Retina (tissue), 1 donor: ENCODE measurements around the gene AGPAT1.
"Not testable (repeated sequence)": the region's sequence is repeated elsewhere in the genome, so short reads cannot be mapped to it uniquely, and the experiment has no call there.

Source experiments
- DNase-seq: peaks from one replicate; pipeline ENCODE4 v3.0.0-alpha.2; 2016

The AGPAT1 gene

DNA sequence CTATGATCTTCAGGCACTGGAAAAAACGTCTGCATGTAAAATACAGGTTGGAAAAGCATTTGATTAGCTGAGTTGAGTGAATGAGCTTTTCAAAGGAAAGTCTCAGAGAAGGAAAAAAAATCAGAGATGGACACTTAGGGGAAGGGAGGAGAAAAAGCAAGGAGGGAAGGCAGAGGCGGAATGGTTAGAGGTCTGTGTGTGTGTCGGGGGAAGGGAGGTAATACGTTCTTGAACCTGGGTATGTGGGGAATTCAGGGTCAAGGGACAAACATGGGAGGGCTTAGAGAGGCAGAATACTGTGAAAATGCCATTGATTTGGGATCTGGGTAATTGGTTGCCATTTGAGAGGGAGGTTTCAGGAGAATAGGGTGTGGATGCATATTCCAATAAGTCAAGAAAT, 29.2 kb downstream of the AGPAT1 start:
- DNase-seq: no peak

DNA sequence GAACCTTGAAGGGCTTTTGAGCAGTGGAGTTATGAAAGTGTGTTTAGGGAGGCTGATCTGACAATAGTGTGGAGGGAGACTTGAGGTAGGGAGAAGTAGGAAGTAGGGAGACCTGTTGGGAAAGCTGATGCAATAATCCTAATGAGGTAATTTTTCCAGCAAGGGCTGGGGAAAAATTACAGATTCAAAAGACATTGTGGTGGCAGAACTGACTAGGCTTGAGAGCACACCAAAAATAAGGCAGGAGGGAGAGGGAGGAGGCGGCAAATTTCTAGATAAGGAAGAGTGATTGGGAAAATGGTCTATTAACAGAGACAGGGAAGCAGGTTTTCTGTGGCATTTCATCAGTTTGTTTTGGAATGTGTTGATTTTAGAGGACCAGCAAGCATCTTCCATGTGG, 29.6 kb downstream of the AGPAT1 start:
- no peak for DNase-seq

GRCh38 chr6:32144238-32144637, 31.6 kb downstream of the AGPAT1 start:
- not testable (repeated sequence) for DNase-seq

GRCh38 chr6:32140420-32141046, 35.4 kb downstream of the AGPAT1 start:
- DNase-seq: no peak

DNA sequence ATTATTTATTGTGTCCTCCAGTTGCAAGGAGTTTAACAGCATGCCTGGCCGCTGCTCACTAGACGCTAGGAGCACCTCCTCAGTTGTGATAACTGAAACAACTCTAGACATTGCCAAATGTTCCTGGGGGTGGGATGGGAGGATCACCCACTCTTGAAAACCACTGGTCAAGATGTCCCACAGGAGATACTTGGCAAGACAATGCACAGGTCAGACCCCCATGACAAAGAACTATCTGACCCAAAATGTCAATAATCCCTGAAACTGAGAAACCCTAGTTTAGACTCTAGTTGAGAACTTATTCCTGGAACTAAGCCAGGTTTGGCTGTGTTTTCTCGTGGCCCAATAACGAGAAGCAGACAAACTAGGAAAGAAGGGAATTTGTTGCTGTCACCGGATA, 36.3 kb downstream of the AGPAT1 start:
- no peak for DNase-seq

DNA sequence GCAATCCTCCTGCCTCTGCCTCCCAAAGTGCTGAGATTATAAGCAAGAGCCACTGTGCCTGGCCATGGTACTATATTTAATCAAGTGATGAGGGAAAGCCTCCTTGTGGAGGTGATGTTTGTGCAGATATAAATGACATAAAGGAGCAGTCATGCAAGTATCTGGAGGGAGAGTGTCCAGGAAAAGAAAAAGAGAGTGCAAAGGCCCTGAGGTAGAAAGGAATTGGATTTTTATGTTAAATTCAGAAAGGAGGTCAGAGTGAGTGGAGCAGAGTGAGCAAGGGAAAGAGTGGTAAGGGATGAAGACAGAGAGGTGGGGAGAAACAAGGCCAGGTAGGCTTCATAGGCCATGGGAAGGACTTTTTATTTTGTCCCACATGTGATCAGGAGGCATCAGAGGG, 38.4 kb downstream of the AGPAT1 start:
- DNase-seq: no peak

GRCh38 chr6:32133786-32134185, 42.1 kb downstream of the AGPAT1 start:
- DNase-seq: no peak

- DNase-seq: no peak
These were observed 43.8 kb downstream of the AGPAT1 start for GRCh38 chr6:32132110-32132509.

DNA sequence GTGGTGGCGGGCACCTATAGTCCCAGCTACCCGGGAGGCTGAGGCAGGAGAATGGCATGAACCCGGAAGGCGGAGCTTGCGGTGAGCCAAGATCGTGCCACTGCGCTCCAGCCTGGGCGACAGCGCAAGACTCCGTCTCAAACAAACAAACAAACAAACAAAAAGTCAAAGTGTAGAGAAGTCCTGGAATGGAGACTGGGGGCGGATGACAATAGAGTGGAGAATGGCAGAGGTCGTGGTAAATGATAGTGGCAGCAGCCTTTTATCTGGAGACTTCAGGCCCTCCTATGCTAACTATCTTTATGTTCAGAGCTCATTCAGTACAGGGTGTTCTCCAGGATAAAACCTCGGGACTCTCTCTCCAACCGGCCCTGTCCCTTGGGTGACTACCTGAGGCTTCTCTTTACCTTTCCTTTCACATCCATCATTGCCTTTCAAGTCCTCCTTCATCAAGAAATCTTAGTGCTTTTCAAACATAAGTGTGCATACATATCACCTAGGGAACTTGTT, 44.4 kb downstream of the AGPAT1 start:
- no peak for DNase-seq

DNA sequence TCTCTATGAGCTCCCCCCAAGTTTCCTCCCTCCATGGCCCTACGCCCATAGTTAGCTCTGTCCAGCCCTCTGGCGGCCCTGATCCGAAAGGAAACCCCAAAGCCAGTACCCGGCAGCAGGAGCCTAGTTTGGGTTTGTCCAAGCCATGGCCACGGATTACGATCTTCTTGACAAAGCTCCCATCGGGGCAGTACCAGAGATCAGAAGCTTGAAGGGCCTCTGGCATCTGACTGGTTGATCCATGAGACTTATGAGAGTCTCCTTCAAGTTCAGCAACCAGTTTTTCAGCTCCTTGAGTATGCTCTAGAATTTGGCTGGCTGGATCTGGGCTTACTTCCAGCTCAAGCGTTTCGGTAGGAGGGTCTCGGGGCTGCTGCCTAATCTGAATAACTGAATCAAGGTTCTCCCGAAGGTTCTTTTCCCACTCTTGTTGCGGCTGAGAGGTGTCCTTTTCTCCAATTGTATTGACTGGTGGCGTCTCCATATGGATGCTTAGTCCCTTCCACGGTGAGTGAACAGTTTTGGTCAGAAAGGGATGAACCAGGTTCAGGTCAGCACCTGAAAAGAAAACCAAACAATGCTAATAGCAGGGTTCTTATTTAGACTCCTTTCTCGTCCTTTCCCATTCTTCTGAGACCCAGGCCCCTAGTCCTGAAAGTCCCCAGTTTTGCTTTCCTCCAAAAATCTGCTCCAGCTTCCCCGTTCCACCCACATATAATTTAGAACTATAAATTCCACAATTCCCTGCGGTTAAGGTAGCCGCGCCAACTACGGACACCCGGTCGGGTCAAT, 46.4 kb downstream of the AGPAT1 start:
- DNase-seq: no peak

DNA sequence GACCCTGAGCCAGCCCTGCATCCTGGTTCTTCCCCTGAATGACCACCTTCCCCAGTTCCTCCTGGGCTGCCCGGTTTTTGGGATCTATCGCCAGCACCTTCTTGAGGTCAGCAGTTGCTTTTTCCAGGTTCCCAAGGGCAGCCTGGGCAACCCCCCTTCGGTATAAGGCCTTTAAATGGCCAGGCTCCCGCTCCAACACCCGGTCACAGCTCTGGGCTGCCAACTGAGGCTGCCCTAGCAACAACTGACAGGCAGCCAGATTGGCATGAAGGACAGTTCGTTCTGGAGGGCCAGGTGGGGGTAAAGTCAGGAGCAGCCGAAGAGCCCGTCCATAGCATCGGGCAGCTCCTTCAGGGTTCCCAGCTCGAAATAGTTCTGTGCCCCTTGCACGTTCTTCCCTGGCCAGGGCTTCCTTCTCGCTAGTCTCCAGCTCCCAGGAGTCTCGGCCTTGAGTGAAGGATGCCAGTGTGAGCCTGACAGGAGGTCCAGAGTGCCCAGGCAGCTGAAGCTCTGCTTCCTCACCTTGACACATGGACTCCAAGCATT, 47.1 kb downstream of the AGPAT1 start:
- no peak for DNase-seq

- peak; percentile 88 for DNase-seq
These were observed 47.9 kb downstream of the AGPAT1 start, which contains the start of gene ATF6B for GRCh38 chr6:32127717-32128592. ATF6B (minus strand) TSS chr6:32128246; CDS start chr6:32128207, 39 bp downstream.

DNA sequence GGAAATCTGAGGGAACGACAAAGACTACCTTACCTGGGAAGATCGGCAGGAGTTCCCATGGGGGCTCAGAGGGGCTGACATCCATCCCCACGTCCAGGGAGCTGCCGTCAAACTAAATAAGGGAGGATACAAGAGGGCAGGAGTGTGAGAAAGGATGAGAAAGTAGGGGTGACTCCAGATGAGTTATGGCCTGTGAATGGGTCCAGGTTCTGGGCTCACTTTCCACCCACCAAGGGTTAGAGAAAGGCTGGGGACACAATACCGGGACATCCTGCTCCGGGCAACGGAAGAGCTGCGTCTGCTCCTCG, 48.5 kb downstream of the AGPAT1 start:
- no peak for DNase-seq

DNA sequence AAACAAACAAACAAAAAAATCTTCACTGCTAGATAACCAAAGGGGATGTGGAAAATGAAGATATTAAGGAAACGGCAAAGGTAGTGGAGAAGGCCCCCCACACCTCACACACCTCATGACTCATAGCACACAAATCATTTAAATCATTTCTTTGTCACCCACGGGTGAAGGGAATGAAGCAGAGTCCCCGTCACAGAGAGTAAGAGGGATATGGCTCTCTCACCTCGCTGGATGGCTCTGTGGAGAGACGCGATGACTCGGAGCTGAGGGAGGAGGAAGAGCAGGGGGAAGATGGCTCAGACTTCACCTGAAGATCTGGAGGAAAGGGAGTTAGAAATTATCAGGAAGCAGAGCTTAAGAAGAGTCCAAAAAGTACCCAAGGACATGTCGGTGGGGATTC, 49.0 kb downstream of the AGPAT1 start:
- no peak for DNase-seq

DNA sequence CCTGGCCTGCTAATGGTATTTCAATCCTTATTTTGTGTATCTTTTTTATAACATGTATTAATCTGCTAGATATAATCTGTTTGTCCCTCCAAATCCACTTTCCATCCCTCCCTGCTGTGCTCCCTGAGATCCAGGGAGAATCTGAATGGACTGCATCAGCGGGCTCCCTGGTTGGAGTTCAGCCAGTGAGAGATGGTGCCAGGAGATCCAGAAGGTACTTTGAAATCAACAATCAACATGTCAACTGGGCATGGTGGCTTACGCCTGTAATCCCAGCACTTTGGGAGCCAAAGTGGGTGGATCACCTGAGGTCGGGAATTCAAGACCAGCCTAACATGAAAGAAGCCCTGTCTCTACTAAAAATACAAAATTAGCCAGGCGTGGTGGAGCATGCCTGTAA, 52.2 kb downstream of the AGPAT1 start:
- no peak for DNase-seq

DNA sequence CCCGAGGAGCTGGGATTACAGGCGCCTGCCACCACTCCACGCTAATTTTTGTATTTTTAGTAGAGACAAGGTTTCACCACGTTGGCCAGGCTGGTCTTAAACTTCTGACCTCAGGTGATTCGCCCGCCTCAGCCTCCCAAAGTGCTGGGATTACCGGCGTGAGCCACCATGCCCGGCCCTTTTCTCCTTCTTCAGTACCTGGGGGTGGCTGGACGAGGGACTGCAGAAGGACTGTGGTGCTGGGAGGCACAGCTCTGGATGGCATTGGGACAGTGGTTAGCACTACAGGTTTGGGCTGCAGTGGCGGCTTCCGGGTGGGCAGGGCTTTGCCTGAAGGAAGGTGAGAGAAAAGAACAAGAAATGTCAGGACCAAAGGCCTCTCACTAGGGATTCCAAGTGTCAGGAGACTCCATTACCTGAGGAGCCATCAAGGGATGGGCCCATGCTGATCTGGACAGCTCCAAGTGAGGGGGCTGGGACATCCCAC, 55.3 kb downstream of the AGPAT1 start:
- no peak for DNase-seq

- peak; percentile 70 for DNase-seq
These were observed 56.9 kb downstream of the AGPAT1 start for GRCh38 chr6:32118782-32119628.
